Cerebellar nuclear complex (tissue), 1 donor: Measurements from ENCODE around the gene CKB.

Experiments used
- DNase-seq, 2 experiments: peaks; one replicate each; lab custom pipeline; 2025; lab: John Stamatoyannopoulos, UW

Gene CKB

DNA sequence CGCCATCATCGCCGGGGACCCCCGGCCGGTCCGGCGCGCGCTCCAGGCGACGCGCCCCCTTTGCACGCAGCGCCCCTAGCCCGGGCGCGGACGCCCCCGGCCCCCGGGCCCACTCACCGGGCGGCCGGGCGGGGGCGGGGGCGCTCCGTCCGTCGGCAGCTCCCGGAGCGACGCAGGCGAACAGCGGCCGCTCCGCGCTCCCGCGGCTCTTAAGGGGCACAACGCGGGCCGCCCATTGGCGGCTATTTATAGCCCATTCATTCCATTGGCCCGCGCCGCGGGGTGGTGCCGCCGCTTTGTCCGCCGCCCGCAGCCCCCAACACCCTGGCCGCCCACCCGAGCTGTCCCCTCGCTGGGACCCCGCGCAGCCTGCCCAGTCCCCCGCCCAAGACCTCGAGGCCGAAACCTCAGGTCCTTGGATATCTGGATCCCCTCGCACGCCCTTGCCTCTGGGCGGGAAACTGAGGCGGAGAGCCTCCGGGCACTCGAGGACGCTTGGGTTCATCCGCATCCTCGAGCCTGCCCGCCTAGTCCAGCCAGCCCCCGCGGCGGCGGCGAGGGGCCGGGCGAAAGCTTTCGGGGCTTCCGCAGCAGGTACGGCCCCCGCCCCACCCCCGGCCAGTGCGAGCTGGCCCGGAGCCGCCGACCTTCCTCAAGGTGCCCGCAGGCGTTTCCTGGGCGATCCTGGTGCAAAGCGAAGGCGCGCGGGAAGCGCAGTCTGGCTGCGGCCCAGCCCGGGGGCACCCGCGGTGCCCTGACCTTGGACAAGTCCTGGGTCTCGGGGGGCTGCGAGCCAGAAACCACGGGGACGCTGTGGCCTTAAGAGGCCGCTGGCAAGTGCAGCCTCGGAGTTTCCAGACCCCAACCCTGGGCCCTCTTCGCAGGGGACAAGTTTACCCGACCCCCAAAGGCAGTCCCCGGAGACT is at the start of gene CKB:
Gene CKB, minus strand, starts transcription at position 182 of the 926 bp plus-strand sequence. CDS start 337 bp downstream, outside the sequence.
- DNase-seq = no peak

DNA sequence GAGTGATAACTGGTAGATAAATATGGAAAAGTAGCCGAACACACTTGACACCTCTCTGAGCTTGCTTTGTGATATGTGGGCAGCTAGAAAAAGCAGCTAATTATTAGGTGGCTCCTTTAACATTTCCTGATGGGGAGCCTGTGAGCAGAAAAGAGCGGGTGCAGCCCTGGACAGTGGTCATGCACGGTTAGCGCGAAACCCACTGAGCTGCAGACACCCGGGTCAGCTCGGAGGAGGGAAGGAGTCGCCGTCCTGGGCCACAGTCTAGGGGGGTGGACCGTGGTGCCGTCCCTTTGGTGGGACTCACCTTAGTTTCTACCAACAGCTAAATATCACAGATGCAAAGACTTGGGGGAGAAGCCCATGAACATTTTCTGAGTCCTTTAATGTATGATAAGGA is 46.8 kb upstream of the CKB start:
- no peak for DNase-seq

DNA sequence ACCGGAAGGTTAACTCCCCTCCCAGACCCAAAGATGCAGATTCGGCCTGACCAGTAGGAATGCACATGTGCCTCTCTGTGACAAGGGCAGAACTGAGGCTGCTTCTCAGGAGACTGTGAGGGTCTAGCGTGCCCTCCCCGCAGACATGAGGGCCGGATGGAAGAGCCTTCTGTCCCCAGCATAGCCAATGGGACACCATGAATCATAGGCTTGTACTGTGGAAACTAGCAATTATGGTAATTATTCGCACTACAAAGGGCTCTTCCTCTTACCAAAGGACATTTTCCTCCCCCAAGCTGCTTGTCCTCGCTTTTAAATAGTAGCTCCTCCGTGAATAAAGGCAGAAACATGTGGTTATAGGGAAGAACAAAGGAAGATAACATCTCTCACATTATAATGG is 46.3 kb upstream of the CKB start:
- no peak for DNase-seq

DNA sequence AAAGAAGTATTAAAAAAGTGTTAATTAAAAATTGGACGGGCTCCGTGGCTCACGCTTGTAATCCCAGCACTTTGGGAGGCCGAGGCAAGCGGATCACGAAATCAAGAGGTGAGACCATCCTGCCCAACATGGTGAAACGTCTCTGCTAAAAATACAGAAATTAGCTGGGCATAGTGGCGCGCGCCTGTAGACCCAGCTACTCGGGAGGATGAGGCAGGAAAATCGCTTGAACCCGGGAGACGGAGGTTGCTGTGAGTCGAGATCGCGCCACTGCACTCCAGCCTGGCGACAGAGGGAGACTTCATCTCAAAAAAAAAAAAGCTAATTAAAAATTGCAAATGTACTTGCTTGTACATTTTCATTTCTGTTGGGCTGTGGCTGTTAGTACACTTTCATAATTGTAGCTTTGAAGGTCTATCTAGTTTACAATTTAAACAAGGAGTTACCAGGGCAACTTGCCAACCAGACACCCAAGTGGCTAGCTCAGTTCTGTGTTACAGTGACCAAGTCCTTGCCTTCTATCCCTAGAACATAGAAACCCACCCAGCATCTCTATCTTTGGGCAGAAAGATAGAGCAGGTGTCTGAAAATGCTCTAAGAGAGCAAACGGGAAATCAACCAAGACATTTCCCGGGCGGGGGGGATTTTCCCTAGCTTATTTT is 41.3 kb upstream of the CKB start:
- no peak for DNase-seq

DNA sequence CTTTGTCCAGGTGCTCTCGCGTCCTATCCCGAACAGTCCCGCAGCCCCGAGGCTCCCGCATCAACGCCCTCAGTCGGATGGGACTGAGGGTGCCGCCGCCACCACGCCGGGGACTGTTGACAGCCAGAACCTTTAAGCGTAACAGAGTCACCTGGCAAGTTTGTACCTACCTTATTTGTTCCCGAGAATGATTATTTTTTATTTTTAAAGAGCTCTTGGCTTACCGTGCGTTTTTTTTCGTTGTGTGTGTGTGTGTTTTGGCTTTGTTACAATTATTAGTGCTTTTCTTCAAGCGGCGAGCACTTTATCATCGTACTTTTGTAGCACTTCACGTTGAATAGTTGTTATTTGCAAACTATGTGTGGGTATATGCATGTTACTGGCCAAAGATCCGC is 40.6 kb upstream of the CKB start:
- DNase-seq = no peak

DNA sequence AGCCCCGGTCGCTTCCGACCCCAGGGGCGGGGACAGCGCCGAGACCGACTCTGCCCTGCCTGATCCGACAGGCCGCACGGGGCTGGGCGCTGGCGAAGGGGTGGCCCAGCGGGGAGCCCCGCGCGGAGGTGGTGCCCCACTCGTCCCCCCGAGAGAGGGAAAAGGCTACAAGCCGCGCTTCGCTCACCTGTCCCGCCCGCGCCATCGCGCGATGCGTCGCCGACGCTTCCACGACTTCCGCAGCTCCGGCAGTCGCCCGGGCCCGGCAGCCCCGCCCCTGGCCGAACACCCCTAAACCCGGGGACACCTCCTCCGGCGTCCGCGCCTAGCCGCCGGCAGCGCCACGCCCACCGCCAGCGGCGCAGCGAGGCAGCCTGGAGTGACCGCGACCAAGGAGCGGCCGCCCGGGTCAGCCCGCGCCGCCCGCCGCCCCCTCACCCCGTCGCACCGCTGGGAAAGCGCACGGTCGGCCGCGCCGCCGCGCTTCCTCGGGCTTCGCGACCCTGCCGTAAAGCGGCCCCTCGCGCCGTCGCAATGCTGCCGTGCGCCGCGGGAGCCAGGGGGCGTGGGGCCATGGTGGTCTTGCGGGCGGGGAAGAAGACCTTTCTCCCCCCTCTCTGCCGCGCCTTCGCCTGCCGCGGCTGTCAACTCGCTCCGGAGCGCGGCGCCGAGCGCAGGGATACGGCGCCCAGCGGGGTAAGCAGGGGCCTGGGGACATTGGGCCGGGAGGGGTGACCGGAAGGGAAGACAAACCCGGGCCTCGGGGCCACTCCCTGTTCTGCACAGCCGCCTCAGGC is 40.0 kb upstream of the CKB start, which contains the start of the genes BAG5 and COA8:
Gene BAG5, minus strand, starts transcription at position 229 of the 797 bp plus-strand sequence. CDS start 1,493 bp downstream, outside the sequence.
Gene COA8, plus strand, starts transcription at position 532 of the 797 bp plus-strand sequence. Its CDS starts 42 bp downstream, at position 574.
- DNase-seq = peak in 1 of 2 experiments; percentile 21

DNA sequence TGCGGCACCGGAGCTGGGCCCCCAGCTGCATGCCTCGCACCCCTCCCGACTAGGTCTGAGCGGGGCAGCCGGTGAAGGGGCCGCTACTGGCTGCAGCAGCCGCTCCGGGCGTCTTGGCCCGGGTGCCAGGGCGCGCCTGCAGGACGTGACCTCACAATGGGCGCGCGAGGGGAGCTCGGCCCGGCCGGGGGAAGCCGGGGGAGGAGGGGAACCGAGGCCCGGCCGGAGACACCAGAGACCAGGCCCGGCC is 39.5 kb upstream of the CKB start:
- no peak for DNase-seq

DNA sequence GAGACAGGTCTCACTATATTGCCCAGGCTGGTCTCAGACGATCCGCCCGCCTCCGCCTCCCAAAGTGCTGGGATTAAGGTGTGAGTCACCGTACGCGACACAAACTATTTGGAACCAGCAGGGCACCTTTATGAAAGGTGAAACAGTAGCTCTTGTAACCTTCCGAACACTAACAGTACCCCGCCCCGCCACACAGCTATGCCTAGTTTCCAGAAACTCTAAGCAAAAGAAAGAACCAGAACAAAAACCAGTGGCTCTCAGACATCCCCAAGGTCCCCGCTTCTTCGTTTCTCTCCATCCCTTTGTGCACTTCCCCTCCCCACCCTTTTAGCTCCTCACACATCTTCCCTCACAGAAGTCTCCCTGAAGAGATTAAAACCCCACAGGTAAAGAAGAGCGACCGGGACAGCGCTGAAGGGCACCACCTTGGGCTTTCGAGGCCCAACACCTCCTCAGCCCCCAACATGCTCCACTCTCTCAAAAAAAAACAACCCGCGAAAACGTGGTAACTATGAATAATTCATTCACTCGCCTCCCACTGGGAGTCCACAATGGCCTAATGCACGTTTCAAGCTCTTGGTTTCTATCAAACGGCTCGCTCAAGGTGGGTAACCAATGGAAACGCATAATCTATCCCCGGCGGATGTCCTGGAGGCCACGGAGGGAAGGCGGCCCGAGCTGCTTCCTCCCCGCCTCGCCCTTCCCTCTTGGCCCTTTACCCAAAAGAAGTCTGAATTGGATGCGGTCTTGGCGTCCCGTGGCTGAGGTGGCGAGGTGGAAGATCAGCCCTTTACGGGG is 39.0 kb upstream of the CKB start:
- no peak for DNase-seq

DNA sequence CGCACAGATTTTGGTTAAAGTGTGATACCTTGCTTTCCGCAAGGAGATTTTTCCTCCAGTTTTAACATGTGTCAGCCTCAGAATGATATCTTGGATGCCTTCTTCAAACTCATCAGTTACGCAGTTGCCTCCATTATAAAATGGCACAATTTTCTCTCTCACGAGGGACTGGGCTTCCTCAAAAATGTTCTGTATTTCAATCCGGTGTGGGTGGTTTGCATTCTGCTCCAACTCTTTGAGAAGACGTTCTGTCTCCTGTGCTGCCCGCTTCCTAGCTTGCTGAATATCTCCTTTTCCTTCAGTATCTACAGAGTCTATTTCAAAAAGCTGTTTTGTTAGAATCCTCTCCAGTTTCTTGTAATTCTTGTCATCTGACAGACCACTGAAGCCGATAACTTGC is 38.1 kb upstream of the CKB start:
- DNase-seq = no peak

DNA sequence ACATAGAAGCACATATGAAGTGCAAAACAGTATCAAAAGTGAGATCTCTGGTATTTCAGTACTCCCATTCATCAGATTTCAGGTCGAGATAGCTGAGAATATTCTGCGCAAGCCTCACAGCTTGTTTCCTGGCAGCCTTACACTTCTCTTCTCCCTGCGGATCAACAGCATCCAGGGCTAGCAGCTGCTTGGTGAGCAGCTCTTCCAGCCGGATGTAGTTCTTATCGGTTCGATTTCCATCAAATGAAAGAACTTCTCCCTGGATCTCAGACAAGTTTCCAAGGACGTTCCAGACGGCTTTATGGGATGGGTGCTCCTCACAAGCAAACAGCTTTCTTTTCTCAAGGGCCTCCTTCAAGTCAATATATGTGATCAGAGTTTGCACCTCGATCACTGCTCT is 37.1 kb upstream of the CKB start:
- no peak for DNase-seq

DNA sequence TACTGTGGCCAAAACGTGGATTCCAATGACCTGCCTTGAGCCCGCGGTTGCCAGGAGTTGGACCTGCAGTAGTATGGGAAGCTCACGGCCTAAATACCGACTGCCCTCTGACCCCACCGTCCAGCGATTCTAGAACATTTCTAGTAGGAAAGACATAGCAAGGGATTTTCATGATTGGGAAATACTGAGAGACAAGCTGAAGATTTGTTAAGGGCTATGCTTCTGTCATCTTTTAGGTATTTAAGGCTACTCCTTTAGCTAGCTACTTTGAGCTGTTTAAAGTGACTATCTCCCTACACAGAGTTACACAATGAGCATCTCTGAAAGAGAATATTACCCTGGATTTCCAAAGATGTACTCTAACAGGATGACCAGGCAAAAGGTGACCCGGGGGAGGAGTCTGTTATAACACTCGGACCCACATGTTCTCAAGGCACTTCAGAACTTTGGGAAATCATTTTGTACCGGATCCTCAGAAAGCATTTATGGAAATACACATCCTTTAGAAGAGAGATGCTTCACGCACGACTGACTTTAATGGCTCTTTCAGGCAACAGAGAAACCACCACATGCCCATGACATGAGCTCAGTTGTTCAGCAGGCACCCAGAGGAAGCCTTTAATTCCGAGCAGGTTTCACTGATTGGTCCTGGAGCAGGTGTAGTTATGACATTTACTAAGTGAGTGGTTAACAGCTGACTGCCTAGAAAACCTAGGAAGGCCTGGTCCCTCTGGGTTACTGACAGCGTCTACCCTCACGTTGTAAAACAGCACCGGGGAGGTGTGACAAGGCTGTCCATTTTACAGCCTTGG is 35.6 kb upstream of the CKB start:
- no peak for DNase-seq

DNA sequence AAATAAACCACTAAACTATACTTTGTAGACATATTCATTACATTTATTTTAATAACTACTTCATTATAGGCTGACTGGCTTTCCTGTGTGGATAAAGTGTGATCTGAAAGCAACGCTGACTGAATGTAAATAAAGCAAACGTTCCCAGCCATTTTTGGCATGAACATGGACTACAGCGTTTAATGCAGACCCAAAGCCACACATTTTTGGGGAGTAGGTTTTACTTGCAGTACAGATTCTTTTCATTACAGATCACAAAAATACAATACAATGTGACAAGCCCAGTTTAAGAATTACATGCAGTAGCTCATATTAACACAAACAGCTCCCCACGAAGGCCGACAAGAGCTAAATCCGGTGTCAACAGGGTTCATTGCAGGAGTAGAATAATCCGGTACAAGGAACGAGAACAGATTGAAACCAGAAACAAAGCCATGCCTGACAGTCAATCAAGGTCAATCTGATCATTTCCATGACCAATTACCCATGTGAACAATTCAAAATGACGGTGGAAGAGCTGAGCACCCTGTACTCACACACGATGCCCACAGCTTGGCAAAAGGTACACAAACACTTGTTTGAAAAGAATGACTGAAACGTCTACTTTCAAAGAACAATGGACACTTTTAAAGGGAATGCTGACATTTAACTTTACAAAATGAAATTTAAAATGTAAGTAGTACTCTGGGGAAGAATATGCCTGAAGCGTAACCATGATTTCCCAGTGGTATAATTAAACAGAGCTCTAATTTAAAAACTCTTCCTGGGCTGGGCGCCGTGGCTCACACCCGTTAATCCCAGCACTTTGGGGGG is 34.5 kb upstream of the CKB start:
- no peak for DNase-seq

DNA sequence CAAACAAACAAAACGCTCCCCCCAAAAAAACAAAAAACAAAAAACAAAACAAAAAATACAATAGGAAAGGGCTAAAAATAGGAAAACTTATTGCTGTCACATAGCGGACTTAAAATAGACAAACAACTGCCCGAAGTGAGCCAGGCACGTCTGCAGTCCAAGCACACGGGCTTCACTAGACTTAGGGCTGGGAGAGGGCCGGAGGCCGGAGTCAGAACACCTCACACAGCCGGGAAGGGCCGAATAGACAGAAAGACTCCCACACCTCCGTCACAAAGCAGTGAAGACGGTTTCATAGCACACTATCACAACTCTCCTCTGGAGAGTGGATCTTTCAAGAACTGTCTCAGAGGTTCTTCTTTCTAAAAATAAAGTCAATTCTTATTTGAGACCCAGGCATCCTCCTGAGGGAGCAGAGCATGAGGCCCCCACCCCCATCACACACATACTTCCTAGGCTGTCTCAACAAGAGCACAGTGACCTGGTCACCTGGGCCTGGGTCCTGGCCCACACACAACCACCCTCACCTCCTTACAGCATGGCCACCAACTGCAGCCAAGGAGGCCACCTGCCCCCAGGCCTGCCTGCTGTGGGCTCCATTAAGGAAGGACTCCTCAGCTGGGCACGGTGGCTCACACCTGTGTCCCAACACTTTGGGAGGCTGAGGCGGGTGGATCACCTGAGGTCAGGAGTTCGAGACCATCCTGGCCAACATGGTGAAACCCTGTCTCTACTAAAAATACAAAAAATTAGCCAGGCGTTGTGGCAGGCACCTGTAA is 33.1 kb upstream of the CKB start:
- no peak for DNase-seq

DNA sequence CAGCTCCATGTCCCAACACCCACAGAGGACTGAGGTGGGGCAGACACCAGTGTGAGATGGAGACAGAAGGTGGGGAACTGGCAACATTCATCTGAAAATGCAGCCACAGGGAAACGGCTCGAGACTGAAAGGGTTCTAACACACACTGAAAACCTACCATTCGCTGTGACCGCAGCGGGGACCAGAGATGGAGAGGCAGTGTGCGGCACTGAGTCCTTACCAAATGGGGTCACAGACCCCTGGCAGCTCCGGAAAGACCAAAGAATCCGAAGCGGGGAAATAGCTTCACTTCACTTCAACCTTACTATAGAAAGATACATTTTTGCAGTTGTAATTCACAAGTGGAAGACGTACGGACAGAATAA is 30.2 kb upstream of the CKB start:
- DNase-seq = no peak

DNA sequence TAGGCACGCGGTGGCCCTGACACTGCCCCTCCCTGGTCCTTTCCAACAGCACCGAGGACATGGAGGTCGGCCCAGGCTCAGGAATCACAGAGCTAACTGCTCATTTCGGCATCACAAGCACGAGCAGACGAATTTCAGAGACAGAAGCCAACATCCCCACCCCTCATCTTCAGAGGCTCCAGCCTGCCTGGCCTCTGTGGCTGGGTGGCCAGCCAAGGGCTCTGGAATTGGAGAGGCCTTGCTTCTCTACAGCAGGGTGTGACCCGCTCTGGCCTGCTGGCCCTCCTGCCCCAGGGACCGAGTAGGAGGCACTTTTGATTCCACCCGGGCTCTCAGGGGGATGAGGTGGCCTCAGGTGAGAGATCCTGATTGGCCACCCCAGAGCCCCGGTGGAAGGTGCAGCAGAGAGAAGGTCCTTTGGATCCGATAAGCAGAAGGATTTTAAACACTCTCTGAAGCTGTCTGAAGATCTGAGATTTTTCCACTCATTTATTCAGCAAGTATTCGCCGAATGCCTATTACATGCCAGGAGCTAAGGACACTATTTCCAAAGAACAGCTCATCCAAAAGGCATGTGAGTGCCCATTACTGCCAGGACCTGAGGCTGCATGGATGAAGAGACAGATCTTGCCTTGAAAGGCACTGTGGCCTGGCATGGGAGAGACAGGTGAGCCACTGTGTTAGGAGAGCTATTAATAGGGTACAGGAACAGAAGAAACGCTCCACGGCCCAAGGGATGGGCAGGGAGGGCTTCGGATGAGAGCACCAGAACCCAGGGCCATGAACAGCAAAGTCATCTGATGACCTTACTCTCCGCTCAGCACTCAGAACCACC is 29.6 kb upstream of the CKB start:
- no peak for DNase-seq

DNA sequence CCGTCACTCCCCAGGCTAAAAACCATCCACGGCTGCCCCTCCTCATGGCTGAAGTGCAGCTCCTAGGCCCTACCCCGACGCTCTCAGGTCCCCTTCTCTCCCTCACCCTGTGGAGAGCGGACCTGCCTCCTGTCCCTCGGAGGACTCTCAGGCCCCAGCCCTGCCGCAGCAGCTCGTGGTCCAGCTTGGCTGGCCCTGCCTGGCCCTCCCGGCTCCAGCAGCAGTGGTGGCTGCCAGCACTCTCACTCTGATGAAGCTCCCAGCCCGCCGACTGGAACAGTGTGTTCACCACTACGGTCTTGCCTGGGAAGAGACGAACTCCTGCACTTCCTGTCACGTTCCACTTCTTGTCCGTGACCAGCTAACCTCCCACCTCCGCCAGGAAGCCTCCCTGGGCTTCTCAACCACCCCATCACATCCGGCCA is 28.7 kb upstream of the CKB start:
- DNase-seq = no peak

DNA sequence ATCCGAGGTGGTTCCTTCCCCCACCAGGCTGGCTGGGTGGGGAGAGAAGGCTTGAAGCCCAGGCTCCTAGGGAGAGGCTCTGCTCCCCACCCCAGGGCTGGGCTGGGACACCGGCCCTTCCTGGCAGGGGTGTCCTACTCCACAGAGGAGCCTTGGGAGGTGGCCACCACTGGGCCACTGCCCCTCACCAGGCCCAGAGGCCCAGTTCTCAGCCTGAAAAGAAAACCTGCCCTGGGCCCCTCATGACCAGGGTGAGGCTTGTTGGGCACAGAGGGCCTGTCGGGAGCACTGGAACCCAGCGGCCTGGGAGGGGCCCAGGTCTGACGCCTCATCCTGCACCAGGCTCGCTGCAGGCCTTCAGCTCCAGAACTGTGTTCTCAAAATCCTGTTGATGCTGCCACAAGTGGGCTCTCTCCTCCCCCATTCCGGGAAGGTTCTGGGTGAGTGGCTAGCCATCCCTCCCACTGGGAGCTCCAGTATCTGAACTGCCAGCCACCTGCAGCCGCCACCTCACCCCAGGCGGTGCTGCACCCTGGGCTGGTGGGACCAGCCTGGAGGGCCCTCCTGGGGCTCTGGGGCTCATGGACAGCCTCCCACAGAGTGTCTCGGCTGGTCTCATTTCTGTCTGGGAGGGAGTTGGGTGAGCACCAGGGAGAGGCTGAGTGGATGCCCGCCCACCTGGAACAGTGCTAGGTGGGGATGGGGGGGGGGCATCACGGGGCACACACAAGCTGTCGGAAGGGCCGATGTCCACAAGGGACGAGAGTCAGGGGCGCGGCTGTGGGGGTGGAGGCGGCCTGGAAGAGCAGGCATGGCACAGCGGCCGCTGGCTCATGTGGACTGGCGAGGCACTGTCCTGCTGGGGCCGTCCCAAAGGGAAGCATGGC is 28.1 kb upstream of the CKB start:
- DNase-seq = no peak
